ENCODE results near the gene PAX8.

GRCh38 chr2:113251118-113251517 is 27.6 kb downstream of the PAX8 start:
- TF ChIP-seq CTCF (conservative IDR thresholded peaks at IDR 0.05; ENCODE audit: low read depth, low read length) (no peak), EZH2 (IDR thresholded peaks at IDR 0.05; ENCODE audit: low read length, unreplicated experiment) (no peak), EZH2phosphoT487 (IDR thresholded peaks at IDR 0.05; ENCODE audit: borderline replicate concordance, low read length) (no peak)
